ENCODE data around the gene FOXD3. TPM values are rescaled to one million over a fixed set of nuclear protein-coding genes. Genes with fewer than 3 reads are reported as not detected.

Gene FOXD3
- total and polyA plus RNA-seq, 2 experiments from 2014 or later = 13.8 to 49.0 TPM

DNA sequence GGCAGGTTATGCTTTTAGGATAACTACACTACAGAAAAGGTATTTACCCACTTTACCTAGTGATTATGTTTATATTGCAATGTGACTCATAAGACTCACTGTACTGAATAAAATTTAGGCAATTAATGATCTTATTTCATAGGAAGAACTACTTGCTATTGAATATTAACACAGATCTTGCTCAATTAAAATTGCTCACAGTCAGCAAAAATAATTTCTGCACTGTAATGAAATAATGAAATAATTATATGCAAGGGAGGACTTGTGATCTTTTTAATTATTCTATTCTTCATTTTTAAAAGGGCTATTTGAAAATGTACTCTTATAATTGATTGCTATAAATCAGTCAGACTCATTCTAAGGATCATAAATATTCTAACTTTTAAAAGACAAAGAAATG, 48.0 kb upstream of the FOXD3 start (continued):
- TF ChIP-seq, protein P1, sequence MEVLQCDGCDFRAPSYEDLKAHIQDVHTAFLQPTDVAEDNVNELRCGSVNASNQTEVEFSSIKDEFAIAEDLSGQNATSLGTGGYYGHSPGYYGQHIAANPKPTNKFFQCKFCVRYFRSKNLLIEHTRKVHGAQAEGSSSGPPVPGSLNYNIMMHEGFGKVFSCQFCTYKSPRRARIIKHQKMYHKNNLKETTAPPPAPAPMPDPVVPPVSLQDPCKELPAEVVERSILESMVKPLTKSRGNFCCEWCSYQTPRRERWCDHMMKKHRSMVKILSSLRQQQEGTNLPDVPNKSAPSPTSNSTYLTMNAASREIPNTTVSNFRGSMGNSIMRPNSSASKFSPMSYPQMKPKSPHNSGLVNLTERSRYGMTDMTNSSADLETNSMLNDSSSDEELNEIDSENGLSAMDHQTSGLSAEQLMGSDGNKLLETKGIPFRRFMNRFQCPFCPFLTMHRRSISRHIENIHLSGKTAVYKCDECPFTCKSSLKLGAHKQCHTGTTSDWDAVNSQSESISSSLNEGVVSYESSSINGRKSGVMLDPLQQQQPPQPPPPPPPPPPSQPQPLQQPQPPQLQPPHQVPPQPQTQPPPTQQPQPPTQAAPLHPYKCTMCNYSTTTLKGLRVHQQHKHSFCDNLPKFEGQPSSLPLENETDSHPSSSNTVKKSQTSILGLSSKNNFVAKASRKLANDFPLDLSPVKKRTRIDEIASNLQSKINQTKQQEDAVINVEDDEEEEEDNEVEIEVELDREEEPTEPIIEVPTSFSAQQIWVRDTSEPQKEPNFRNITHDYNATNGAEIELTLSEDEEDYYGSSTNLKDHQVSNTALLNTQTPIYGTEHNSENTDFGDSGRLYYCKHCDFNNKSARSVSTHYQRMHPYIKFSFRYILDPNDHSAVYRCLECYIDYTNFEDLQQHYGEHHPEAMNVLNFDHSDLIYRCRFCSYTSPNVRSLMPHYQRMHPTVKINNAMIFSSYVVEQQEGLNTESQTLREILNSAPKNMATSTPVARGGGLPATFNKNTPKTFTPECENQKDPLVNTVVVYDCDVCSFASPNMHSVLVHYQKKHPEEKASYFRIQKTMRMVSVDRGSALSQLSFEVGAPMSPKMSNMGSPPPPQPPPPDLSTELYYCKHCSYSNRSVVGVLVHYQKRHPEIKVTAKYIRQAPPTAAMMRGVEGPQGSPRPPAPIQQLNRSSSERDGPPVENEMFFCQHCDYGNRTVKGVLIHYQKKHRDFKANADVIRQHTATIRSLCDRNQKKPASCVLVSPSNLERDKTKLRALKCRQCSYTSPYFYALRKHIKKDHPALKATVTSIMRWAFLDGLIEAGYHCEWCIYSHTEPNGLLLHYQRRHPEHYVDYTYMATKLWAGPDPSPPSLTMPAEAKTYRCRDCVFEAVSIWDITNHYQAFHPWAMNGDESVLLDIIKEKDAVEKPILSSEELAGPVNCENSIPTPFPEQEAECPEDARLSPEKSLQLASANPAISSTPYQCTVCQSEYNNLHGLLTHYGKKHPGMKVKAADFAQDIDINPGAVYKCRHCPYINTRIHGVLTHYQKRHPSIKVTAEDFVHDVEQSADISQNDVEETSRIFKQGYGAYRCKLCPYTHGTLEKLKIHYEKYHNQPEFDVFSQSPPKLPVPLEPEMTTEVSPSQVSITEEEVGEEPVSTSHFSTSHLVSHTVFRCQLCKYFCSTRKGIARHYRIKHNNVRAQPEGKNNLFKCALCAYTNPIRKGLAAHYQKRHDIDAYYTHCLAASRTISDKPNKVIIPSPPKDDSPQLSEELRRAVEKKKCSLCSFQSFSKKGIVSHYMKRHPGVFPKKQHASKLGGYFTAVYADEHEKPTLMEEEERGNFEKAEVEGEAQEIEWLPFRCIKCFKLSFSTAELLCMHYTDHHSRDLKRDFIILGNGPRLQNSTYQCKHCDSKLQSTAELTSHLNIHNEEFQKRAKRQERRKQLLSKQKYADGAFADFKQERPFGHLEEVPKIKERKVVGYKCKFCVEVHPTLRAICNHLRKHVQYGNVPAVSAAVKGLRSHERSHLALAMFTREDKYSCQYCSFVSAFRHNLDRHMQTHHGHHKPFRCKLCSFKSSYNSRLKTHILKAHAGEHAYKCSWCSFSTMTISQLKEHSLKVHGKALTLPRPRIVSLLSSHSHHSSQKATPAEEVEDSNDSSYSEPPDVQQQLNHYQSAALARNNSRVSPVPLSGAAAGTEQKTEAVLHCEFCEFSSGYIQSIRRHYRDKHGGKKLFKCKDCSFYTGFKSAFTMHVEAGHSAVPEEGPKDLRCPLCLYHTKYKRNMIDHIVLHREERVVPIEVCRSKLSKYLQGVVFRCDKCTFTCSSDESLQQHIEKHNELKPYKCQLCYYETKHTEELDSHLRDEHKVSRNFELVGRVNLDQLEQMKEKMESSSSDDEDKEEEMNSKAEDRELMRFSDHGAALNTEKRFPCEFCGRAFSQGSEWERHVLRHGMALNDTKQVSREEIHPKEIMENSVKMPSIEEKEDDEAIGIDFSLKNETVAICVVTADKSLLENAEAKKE (CRISPR knock-in tag; IDR thresholded peaks at IDR 0.05) = no peak
- no peak for TF ChIP-seq POLR2AphosphoS5 (IDR thresholded peaks at IDR 0.05; ENCODE audit: low read depth)
- TF ChIP-seq JUNB (IDR thresholded peaks at IDR 0.05; ENCODE audit: unreplicated experiment) = no peak
- TF ChIP-seq STAT1 (IDR thresholded peaks at IDR 0.05; ENCODE audit: unreplicated experiment) = no peak
- no peak for TF ChIP-seq EZH2phosphoT487 (IDR thresholded peaks at IDR 0.05; ENCODE audit: unreplicated experiment)
- TF ChIP-seq CREB1 (CRISPR knock-in tag; IDR thresholded peaks at IDR 0.05; ENCODE audit: low read depth) = no peak
- TF ChIP-seq NANOG (IDR thresholded peaks at IDR 0.05; ENCODE audit: borderline replicate concordance) = no peak
- TF ChIP-seq, protein P2, sequence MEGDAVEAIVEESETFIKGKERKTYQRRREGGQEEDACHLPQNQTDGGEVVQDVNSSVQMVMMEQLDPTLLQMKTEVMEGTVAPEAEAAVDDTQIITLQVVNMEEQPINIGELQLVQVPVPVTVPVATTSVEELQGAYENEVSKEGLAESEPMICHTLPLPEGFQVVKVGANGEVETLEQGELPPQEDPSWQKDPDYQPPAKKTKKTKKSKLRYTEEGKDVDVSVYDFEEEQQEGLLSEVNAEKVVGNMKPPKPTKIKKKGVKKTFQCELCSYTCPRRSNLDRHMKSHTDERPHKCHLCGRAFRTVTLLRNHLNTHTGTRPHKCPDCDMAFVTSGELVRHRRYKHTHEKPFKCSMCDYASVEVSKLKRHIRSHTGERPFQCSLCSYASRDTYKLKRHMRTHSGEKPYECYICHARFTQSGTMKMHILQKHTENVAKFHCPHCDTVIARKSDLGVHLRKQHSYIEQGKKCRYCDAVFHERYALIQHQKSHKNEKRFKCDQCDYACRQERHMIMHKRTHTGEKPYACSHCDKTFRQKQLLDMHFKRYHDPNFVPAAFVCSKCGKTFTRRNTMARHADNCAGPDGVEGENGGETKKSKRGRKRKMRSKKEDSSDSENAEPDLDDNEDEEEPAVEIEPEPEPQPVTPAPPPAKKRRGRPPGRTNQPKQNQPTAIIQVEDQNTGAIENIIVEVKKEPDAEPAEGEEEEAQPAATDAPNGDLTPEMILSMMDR (conservative IDR thresholded peaks at IDR 0.05; ENCODE audit: low read depth in 2 of 2) = no peak
- TF ChIP-seq ZNF331 (CRISPR knock-in tag; IDR thresholded peaks at IDR 0.05; ENCODE audit: low read depth) = no peak

DNA sequence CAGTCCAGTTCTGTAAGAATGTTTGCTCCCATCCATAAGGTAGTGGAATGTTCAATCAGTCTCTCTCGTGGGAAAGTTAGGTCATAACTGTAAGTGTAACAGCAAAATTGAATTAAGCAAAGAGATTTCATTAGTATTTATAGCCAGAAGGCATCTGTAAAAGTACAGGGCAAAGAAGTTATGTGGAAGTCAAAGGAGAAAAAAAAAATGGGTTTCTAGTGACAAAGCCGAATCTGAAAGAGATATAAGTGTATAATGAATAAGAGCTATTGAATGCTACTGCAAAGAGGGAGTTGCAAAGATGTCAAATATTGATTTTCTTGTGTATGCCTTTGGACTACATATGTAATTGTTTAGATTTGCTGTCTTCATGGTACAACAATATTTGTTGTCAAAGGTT, 47.4 kb upstream of the FOXD3 start:
- H3K27ac ChIP-seq (ENCODE audit: low read depth) = no peak overlapping the region
- Mint-ChIP-seq H3K9me3 (no peaks in the 10 kb centered on the region), H3K27ac (no peak overlapping the region), H3K4me1 (peaks cover 20% of the 10 kb centered on the region), H3K4me3 (no peak overlapping the region), H3K36me3 (ENCODE audit: low read depth) (no peaks in the 10 kb centered on the region), H3K27me3 (ENCODE audit: insufficient read depth, low read depth, poor library complexity) (no peaks in the 10 kb centered on the region)
- H3K4me2 ChIP-seq = no peak overlapping the region
- no peaks in the 10 kb centered on the region for H3K36me3 ChIP-seq (ENCODE audit: insufficient read depth)
- H4K20me1 ChIP-seq (replicated peaks; ENCODE audit: insufficient read depth) = no peaks in the 10 kb centered on the region
- H2AFZ ChIP-seq = no peak overlapping the region
- peaks cover 24% of the 10 kb centered on the region for H3K4me1 ChIP-seq (ENCODE audit: insufficient read depth)
- H3K27me3 ChIP-seq (ENCODE audit: insufficient read depth) = no peaks in the 10 kb centered on the region
- H3K4me3 ChIP-seq = no peak overlapping the region
- no peaks in the 10 kb centered on the region for H3K9me2 ChIP-seq (ENCODE audit: insufficient read depth)
- ATAC-seq (no peak), DNase-seq (ENCODE audit: low spot score) (no peak)
- H3K79me2 ChIP-seq (replicated peaks; ENCODE audit: insufficient read depth) = no peaks in the 10 kb centered on the region
- H3F3A ChIP-seq (replicated peaks; ENCODE audit: low read depth) = 0 out of 2 replicates have a peak, but pooled peaks cover 3% of the 10 kb centered on the region
- TF ChIP-seq EZH2phosphoT487 (IDR thresholded peaks at IDR 0.05; ENCODE audit: unreplicated experiment) = no peak
- TF ChIP-seq, protein P3, sequence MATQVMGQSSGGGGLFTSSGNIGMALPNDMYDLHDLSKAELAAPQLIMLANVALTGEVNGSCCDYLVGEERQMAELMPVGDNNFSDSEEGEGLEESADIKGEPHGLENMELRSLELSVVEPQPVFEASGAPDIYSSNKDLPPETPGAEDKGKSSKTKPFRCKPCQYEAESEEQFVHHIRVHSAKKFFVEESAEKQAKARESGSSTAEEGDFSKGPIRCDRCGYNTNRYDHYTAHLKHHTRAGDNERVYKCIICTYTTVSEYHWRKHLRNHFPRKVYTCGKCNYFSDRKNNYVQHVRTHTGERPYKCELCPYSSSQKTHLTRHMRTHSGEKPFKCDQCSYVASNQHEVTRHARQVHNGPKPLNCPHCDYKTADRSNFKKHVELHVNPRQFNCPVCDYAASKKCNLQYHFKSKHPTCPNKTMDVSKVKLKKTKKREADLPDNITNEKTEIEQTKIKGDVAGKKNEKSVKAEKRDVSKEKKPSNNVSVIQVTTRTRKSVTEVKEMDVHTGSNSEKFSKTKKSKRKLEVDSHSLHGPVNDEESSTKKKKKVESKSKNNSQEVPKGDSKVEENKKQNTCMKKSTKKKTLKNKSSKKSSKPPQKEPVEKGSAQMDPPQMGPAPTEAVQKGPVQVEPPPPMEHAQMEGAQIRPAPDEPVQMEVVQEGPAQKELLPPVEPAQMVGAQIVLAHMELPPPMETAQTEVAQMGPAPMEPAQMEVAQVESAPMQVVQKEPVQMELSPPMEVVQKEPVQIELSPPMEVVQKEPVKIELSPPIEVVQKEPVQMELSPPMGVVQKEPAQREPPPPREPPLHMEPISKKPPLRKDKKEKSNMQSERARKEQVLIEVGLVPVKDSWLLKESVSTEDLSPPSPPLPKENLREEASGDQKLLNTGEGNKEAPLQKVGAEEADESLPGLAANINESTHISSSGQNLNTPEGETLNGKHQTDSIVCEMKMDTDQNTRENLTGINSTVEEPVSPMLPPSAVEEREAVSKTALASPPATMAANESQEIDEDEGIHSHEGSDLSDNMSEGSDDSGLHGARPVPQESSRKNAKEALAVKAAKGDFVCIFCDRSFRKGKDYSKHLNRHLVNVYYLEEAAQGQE (IDR thresholded peaks at IDR 0.05; ENCODE audit: unreplicated experiment) = no peak
- no peak for TF ChIP-seq POLR2AphosphoS5 (IDR thresholded peaks at IDR 0.05; ENCODE audit: low read depth)
